CD14-positive monocyte (primary cell): ENCODE measurements around the gene SLC35G2. TPM values are rescaled to one million over a fixed set of nuclear protein-coding genes. Genes with fewer than 3 reads are reported as not detected.

ENCODE experiments used
- DNase-seq, 3 donors: peaks; one replicate each; pipeline ENCODE4 v3.0.0-alpha.2; 2011 to 2022
- H2AFZ ChIP-seq: 2 replicates; pipeline ENCODE4 v1.6.0; 2012; ENCODE audit warnings: mild to moderate bottlenecking, low read depth, low read length, inconsistent platforms; ENCODE audit not compliant: insufficient read depth, poor library complexity, severe bottlenecking
- H3K27ac ChIP-seq, 2 donors: 1 replicate in 1 of 2; 2 replicates in 1 of 2; pipeline ENCODE4 v1.5.1; 2012 to 2013; ENCODE audit warnings: low read length in 2 of 2, control low read depth in 1 of 2, inconsistent platforms in 1 of 2, low read depth in 1 of 2, mild to moderate bottlenecking in 1 of 2
- H3K27me3 ChIP-seq, 2 donors: one replicate each; pipeline versions ENCODE4 v1.6.0 to v1.6.1; 2011 to 2013; ENCODE audit warnings: low read length in 2 of 2; ENCODE audit not compliant: control insufficient read depth in 2 of 2, insufficient read depth in 2 of 2
- H3K36me3 ChIP-seq, 2 donors: replicated peaks in 1 of 2; 1 replicate in 1 of 2; 2 replicates in 1 of 2; pipeline versions ENCODE4 v1.5.1 to v1.6.1; 2012 to 2013; ENCODE audit warnings: low read length in 2 of 2, control low read depth in 1 of 2, inconsistent platforms in 1 of 2, mild to moderate bottlenecking in 1 of 2; ENCODE audit not compliant: insufficient read depth in 2 of 2, control insufficient read depth in 1 of 2
- H3K4me1 ChIP-seq, 2 donors: 1 replicate in 1 of 2; 2 replicates in 1 of 2; pipeline versions ENCODE4 v1.5.1 to v1.6.1; 2012 to 2013; ENCODE audit warnings: low read length in 2 of 2, control low read depth in 1 of 2, inconsistent platforms in 1 of 2, mild to moderate bottlenecking in 1 of 2, moderate library complexity in 1 of 2; ENCODE audit not compliant: insufficient read depth in 2 of 2, control insufficient read depth in 1 of 2
- H3K4me2 ChIP-seq: replicated peaks from 2 replicates; pipeline ENCODE3; 2012; ENCODE audit warnings: low read length, moderate library complexity, mild to moderate bottlenecking; ENCODE audit not compliant: poor library complexity, severe bottlenecking; ENCODE audit errors: extremely low read depth
- H3K4me3 ChIP-seq, 3 experiments: fragments of 200-600 bp in 1 of 3; sonication (generic) in 1 of 3; replicated peaks in 1 of 3; 1 replicate in 2 of 3; 2 replicates in 1 of 3; pipeline ENCODE4 v1.5.1; 2011 to 2013; ENCODE audit warnings: low read length in 3 of 3, mild to moderate bottlenecking in 3 of 3, control low read depth in 2 of 3, low read depth in 2 of 3, inconsistent platforms in 1 of 3, moderate library complexity in 1 of 3
- H3K79me2 ChIP-seq: 2 replicates; pipeline ENCODE4 v1.6.0; 2012; ENCODE audit warnings: mild to moderate bottlenecking, control low read depth, inconsistent platforms, low read length, moderate library complexity; ENCODE audit not compliant: insufficient read depth
- H3K9ac ChIP-seq: 2 replicates; pipeline ENCODE4 v1.6.0; 2017; ENCODE audit warnings: low read length, mild to moderate bottlenecking; ENCODE audit not compliant: insufficient read depth, poor library complexity, severe bottlenecking
- H3K9me3 ChIP-seq, 2 donors: replicated peaks in 1 of 2; 1 replicate in 1 of 2; 2 replicates in 1 of 2; pipeline versions ENCODE4 v1.5.1 to v1.6.1; 2012 to 2013; ENCODE audit warnings: low read length in 2 of 2, control low read depth in 1 of 2; ENCODE audit not compliant: control insufficient read depth in 1 of 2, insufficient read depth in 1 of 2
- H4K20me1 ChIP-seq: 2 replicates; pipeline ENCODE4 v1.6.0; 2012; ENCODE audit warnings: mild to moderate bottlenecking, low read length, control low read depth, moderate library complexity; ENCODE audit not compliant: insufficient read depth
- H3K27ac Mint-ChIP-seq, 7 donors: one replicate each; pipeline ENCODE4 v1.8.0; 2020; ENCODE audit warnings: mild to moderate bottlenecking in 7 of 7, mixed read lengths in 7 of 7, moderate library complexity in 6 of 7, inconsistent platforms in 2 of 7
- H3K27me3 Mint-ChIP-seq, 3 donors: one replicate each; pipeline ENCODE4 v1.8.0; 2021 to 2022; ENCODE audit warnings: low read depth in 3 of 3, mild to moderate bottlenecking in 3 of 3, mixed read lengths in 3 of 3, moderate library complexity in 3 of 3, inconsistent platforms in 1 of 3
- H3K36me3 Mint-ChIP-seq, 2 donors: one replicate each; pipeline ENCODE4 v1.8.0; 2020; ENCODE audit warnings: mixed read lengths in 2 of 2, inconsistent platforms in 1 of 2, mild to moderate bottlenecking in 1 of 2
- H3K4me1 Mint-ChIP-seq: one replicate; pipeline ENCODE4 v1.8.0; 2020; ENCODE audit warnings: mild to moderate bottlenecking, mixed read lengths
- H3K4me3 Mint-ChIP-seq, 2 donors: one replicate each; pipeline ENCODE4 v1.8.0; 2020; ENCODE audit warnings: mild to moderate bottlenecking in 2 of 2, mixed read lengths in 2 of 2, moderate library complexity in 1 of 2
- H3K9me3 Mint-ChIP-seq, 7 donors: one replicate each; pipeline ENCODE4 v1.8.0; 2020 to 2022; ENCODE audit warnings: mixed read lengths in 7 of 7, mild to moderate bottlenecking in 6 of 7, moderate library complexity in 6 of 7, inconsistent platforms in 2 of 7
- CTCF ChIP-seq: fragments of 200-600 bp; IDR thresholded peaks from one replicate; pipeline ENCODE4 v1.8.0; 2022; ENCODE audit warnings: antibody characterized with exemption, mild to moderate bottlenecking
- WGBS: methylation state at CpG from one replicate; pipeline ENCODE4 v1.1.5; 2013; ENCODE audit warnings: missing lambda C conversion rate; ENCODE audit not compliant: insufficient coverage; 5-methylcytosine and 5-hydroxymethylcytosine counted together
- intact Hi-C, 2 donors: fragments of 100-400 bp; cut with micrococcal nuclease; formaldehyde crosslinking; loops; one replicate each; pipeline versions ENCODE4 v1.15.0 to v1.15.1; 2023
- polyA plus RNA-seq, 3 donors: library from polyadenylated mRNA; depleted of rRNA in 1 of 3; unstranded in 2 of 3; stranded (reverse) in 1 of 3; fragments of 300-500 nt in 2 of 3; fragments of >200 nt in 1 of 3; fragmentation: Illumina TruSeq in 2 of 3; gene quantifications; 1 replicate in 2 of 3; 2 replicates in 1 of 3; pipeline ENCODE4 v1.2.3, GENCODE V29; 2012 to 2021

The SLC35G2 gene
- polyA plus RNA-seq, 3 donors = not detected

- Mint-ChIP-seq H3K4me1 (peaks cover 36% of the 10 kb centered on the region), H3K27ac (no peak overlapping the region)
- H3K4me2 ChIP-seq = no peak overlapping the region
Measured at GRCh38 chr3:136891934-136892855, 73.3 kb downstream of the SLC35G2 start.

More at GRCh38 chr3:136891934-136892855, 73.3 kb downstream of the SLC35G2 start:
- peaks cover 11 to 26% of the 10 kb centered on the region in 2 donors for H3K36me3 Mint-ChIP-seq
- intact Hi-C loops = no loop called here
- H4K20me1 ChIP-seq = peaks cover 98% of the 10 kb centered on the region
- H3K4me3 Mint-ChIP-seq = no peak overlapping the region
- no peaks in the 10 kb centered on the region for H3K27me3 Mint-ChIP-seq
- H3K27ac ChIP-seq = peak overlapping the region in 1 of 2 donors; percentile 7
- peaks cover 0 to 3% of the 10 kb centered on the region in 2 donors for H3K9me3 ChIP-seq
- peaks cover 99% of the 10 kb centered on the region for H3K79me2 ChIP-seq
- no peak overlapping the region for H3K4me3 ChIP-seq
- TF ChIP-seq CTCF = no peak
- 0% methylated on average over 1 of the region's 2 CpGs for WGBS
- H2AFZ ChIP-seq = no peak overlapping the region
- H3K4me1 ChIP-seq = peaks cover 0 to 14% of the 10 kb centered on the region in 2 donors
- no peaks in the 10 kb centered on the region for H3K36me3 ChIP-seq
- H3K9ac ChIP-seq = no peak overlapping the region
- DNase-seq = no peak
- peaks cover 2 to 12% (median 6%) of the 10 kb centered on the region in 7 donors for H3K9me3 Mint-ChIP-seq
- no peaks in the 10 kb centered on the region for H3K27me3 ChIP-seq
